ENCODE results near the gene OR8G1. TPM values are rescaled to one million over a fixed set of nuclear protein-coding genes. Genes with fewer than 3 reads are reported as not detected.

OR8G1 gene
- total RNA-seq, 1 experiment from 2014 or later, result not detected

DNA sequence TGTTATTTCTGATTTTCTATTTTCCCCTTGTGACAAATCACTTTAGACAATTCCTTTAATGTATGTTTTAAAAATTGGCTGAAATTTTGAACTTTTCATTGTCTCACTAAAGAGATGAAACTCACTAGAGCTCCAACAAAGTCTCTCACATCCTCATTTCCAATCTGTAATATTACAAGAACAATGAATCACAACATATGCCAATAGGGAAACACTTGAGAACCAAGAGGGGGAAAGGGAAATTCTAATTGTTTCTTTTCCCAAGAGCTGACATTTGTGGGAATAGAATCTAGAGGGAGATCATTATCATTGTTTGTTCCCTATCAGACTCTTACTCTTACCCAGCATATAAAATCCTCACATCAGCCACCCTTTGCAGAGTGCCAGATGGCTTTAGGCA lies 29.6 kb upstream of the OR8G1 start:
- BruUV-seq (replicated peaks), result no TSS peak
- no peak for ATAC-seq
- H3K27ac ChIP-seq (ENCODE audit: low read length), result no peak overlapping the region
- CTCF ChIA-PET, result no interaction called here
- H3K4me3 ChIP-seq (ENCODE audit: low read depth in 2 of 2, low read length in 2 of 2), result no peak overlapping the region
- TF ChIP-seq TCF7L2 (IDR thresholded peaks at IDR 0.05; ENCODE audit: low read depth, low read length) (no peak), POLR2AphosphoS5 (IDR thresholded peaks at IDR 0.05; ENCODE audit: low read depth, low read length) (no peak), SIN3A (IDR thresholded peaks at IDR 0.05; ENCODE audit: borderline replicate concordance, insufficient read depth, low read depth, low read length) (no peak)
- TF ChIP-seq, protein P1, sequence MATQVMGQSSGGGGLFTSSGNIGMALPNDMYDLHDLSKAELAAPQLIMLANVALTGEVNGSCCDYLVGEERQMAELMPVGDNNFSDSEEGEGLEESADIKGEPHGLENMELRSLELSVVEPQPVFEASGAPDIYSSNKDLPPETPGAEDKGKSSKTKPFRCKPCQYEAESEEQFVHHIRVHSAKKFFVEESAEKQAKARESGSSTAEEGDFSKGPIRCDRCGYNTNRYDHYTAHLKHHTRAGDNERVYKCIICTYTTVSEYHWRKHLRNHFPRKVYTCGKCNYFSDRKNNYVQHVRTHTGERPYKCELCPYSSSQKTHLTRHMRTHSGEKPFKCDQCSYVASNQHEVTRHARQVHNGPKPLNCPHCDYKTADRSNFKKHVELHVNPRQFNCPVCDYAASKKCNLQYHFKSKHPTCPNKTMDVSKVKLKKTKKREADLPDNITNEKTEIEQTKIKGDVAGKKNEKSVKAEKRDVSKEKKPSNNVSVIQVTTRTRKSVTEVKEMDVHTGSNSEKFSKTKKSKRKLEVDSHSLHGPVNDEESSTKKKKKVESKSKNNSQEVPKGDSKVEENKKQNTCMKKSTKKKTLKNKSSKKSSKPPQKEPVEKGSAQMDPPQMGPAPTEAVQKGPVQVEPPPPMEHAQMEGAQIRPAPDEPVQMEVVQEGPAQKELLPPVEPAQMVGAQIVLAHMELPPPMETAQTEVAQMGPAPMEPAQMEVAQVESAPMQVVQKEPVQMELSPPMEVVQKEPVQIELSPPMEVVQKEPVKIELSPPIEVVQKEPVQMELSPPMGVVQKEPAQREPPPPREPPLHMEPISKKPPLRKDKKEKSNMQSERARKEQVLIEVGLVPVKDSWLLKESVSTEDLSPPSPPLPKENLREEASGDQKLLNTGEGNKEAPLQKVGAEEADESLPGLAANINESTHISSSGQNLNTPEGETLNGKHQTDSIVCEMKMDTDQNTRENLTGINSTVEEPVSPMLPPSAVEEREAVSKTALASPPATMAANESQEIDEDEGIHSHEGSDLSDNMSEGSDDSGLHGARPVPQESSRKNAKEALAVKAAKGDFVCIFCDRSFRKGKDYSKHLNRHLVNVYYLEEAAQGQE (IDR thresholded peaks at IDR 0.05; ENCODE audit: insufficient read depth in 1 of 2, low read depth in 2 of 2, low read length in 1 of 2), result no peak
- TF ChIP-seq, protein P2, sequence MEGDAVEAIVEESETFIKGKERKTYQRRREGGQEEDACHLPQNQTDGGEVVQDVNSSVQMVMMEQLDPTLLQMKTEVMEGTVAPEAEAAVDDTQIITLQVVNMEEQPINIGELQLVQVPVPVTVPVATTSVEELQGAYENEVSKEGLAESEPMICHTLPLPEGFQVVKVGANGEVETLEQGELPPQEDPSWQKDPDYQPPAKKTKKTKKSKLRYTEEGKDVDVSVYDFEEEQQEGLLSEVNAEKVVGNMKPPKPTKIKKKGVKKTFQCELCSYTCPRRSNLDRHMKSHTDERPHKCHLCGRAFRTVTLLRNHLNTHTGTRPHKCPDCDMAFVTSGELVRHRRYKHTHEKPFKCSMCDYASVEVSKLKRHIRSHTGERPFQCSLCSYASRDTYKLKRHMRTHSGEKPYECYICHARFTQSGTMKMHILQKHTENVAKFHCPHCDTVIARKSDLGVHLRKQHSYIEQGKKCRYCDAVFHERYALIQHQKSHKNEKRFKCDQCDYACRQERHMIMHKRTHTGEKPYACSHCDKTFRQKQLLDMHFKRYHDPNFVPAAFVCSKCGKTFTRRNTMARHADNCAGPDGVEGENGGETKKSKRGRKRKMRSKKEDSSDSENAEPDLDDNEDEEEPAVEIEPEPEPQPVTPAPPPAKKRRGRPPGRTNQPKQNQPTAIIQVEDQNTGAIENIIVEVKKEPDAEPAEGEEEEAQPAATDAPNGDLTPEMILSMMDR (IDR thresholded peaks at IDR 0.05), result no peak
- H3K27me3 ChIP-seq (ENCODE audit: control insufficient read depth, insufficient read depth, low read length), result no peaks in the 10 kb centered on the region
- no peak for DNase-seq (ENCODE audit: low read depth, low spot score)
- intact Hi-C loops (cut with micrococcal nuclease; ENCODE audit: unreplicated experiment) (no loop called here), in situ Hi-C loops (cut with HindIII; ENCODE audit: low pct_unique_long_range_greater_than_20kb, low sequenced_read_pairs) (no loop called here)
- POLR2A ChIA-PET, result no interaction called here
- no peaks in the 10 kb centered on the region for H3K4me1 ChIP-seq (ENCODE audit: control insufficient read depth, insufficient read depth, low read length)
- no peaks in the 10 kb centered on the region for H3K9me3 ChIP-seq (ENCODE audit: control insufficient read depth, insufficient read depth, low read depth, low read length)
- no peaks in the 10 kb centered on the region for H3K36me3 ChIP-seq (ENCODE audit: control insufficient read depth, insufficient read depth, low read length)

GRCh38 chr11:124214027-124214426 lies 26.9 kb upstream of the OR8G1 start:
- DNase-seq (ENCODE audit: low read depth, low spot score), result no peak
- H3K4me3 ChIP-seq (ENCODE audit: low read depth in 2 of 2, low read length in 2 of 2), result no peak overlapping the region
- H3K4me1 ChIP-seq (ENCODE audit: control insufficient read depth, insufficient read depth, low read length), result no peaks in the 10 kb centered on the region
- ATAC-seq, result no peak
- no peaks in the 10 kb centered on the region for H3K9me3 ChIP-seq (ENCODE audit: control insufficient read depth, insufficient read depth, low read depth, low read length)
- ChIA-PET POLR2A (no interaction called here), CTCF (no interaction called here)
- H3K27me3 ChIP-seq (ENCODE audit: control insufficient read depth, insufficient read depth, low read length), result no peaks in the 10 kb centered on the region
- in situ Hi-C loops (cut with HindIII; ENCODE audit: low pct_unique_long_range_greater_than_20kb, low sequenced_read_pairs) (no loop called here), intact Hi-C loops (cut with micrococcal nuclease; ENCODE audit: unreplicated experiment) (no loop called here)
- no TSS peak for BruUV-seq (replicated peaks)
- H3K36me3 ChIP-seq (ENCODE audit: control insufficient read depth, insufficient read depth, low read length), result no peaks in the 10 kb centered on the region
- TF ChIP-seq, protein P2 (IDR thresholded peaks at IDR 0.05), result no peak
- TF ChIP-seq TCF7L2 (IDR thresholded peaks at IDR 0.05; ENCODE audit: low read depth, low read length) (no peak), POLR2AphosphoS5 (IDR thresholded peaks at IDR 0.05; ENCODE audit: low read depth, low read length) (no peak), SIN3A (IDR thresholded peaks at IDR 0.05; ENCODE audit: borderline replicate concordance, insufficient read depth, low read depth, low read length) (no peak)
- TF ChIP-seq, protein P1 (IDR thresholded peaks at IDR 0.05; ENCODE audit: insufficient read depth in 1 of 2, low read depth in 2 of 2, low read length in 1 of 2), result no peak
- H3K27ac ChIP-seq (ENCODE audit: low read length), result no peak overlapping the region

Measured in Panc1 (cell line).